ENCODE measurements around the gene RAP1B. TPM values are rescaled to one million over a fixed set of nuclear protein-coding genes. Genes with fewer than 3 reads are reported as not detected.

RAP1B gene
- total RNA-seq, 1 donor from 2014 or later, result 142 TPM

GRCh38 chr12:68641138-68641537 is 30.4 kb downstream of the RAP1B start:
- Mint-ChIP-seq H3K9me3 (no peaks in the 10 kb centered on the region), H3K27me3 (no peaks in the 10 kb centered on the region), H3K36me3 (ENCODE audit: low read depth) (peaks cover 22% of the 10 kb centered on the region), H3K4me1 (peaks cover 77% of the 10 kb centered on the region), H3K4me3 (peak overlapping the region; percentile 57), H3K27ac (peak overlapping the region; percentile 72)
- intact Hi-C loops (cut with micrococcal nuclease), result loop anchor here (1.0 to 2.0 kb wide), 2 partner anchors 9 to 282 kb away; no protein-coding TSS in a partner anchor
- TF ChIP-seq CTCF (IDR thresholded peaks at IDR 0.05), result no peak
- DNase-seq, result no peak
- POLR2A ChIA-PET, result interaction anchor here (1.0 kb wide), 1 partner anchor 190 kb away, joined by 3 read pairs; no protein-coding TSS in a partner anchor
- CTCF ChIA-PET, result no interaction called here
- ATAC-seq (ENCODE audit: low read depth), result peak; percentile 80

GRCh38 chr12:68646484-68646883 is 35.8 kb downstream of the RAP1B start:
- intact Hi-C loops (cut with micrococcal nuclease), result loop anchor here (5.0 kb wide), 1 partner anchor 34 kb away; the partner anchor contains the start of gene RAP1B
- H3K36me3 Mint-ChIP-seq (ENCODE audit: low read depth), result peaks cover 44% of the 10 kb centered on the region

GRCh38 chr12:68647507-68647906 is 36.8 kb downstream of the RAP1B start:
- ATAC-seq (ENCODE audit: low read depth) (no peak), DNase-seq (no peak)
- Mint-ChIP-seq H3K4me3 (no peak overlapping the region), H3K27me3 (no peaks in the 10 kb centered on the region), H3K4me1 (peaks cover 32% of the 10 kb centered on the region), H3K27ac (no peak overlapping the region), H3K36me3 (ENCODE audit: low read depth) (peaks cover 47% of the 10 kb centered on the region), H3K9me3 (no peaks in the 10 kb centered on the region)
- intact Hi-C loops (cut with micrococcal nuclease), result loop anchor here (5.0 kb wide), 1 partner anchor 35 kb away; the partner anchor contains the start of gene RAP1B
- no peak for TF ChIP-seq CTCF (IDR thresholded peaks at IDR 0.05)
- ChIA-PET POLR2A (interaction anchor here (0.7 kb wide), 1 partner anchor 11 kb away, joined by 3 read pairs; no protein-coding TSS in a partner anchor), CTCF (interaction anchor here (1.2 kb wide), 1 partner anchor 289 kb away, joined by 3 read pairs; no protein-coding TSS in a partner anchor)

More at GRCh38 chr12:68646484-68646883, 35.8 kb downstream of the RAP1B start:
- Mint-ChIP-seq H3K9me3 (no peaks in the 10 kb centered on the region), H3K4me1 (peaks cover 42% of the 10 kb centered on the region), H3K27ac (no peak overlapping the region), H3K4me3 (no peak overlapping the region), H3K27me3 (no peaks in the 10 kb centered on the region)
- DNase-seq (no peak), ATAC-seq (ENCODE audit: low read depth) (no peak)
- no peak for TF ChIP-seq CTCF (IDR thresholded peaks at IDR 0.05)
- POLR2A ChIA-PET, result interaction anchor here (1.1 kb wide), 1 partner anchor 315 kb away, joined by 3 read pairs; the partner anchor contains the start of gene MDM1
- CTCF ChIA-PET, result no interaction called here

DNA sequence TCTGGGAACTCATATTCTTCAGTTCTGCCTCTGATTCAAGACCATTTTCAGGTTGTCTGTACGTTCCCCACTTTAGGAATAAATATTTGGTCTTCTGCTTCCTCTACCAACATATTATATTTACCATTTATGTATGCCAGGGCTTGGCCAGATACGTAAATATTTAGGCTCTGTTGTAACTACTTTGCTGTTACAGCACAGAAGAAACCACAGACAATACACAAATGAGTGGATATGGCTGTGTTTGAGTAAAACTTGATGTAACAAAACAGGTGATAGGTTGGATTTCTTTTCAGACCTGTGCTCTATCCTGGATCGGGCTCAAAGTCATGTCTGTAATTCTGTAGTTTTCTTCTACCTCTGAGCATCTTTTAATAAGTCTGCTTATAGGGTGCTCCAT is 37.5 kb downstream of the RAP1B start:
- no peak for TF ChIP-seq CTCF (IDR thresholded peaks at IDR 0.05)
- POLR2A ChIA-PET, result no interaction called here
- intact Hi-C loops (cut with micrococcal nuclease), result loop anchor here (5.0 kb wide), 1 partner anchor 36 kb away; the partner anchor contains the start of gene RAP1B
- DNase-seq, result no peak
- no peak for ATAC-seq (ENCODE audit: low read depth)
- CTCF ChIA-PET, result interaction anchor here (1.0 to 1.2 kb wide), 2 partner anchors 289 to 332 kb away, joined by 3 read pairs; no protein-coding TSS in a partner anchor
- H3K4me3 Mint-ChIP-seq, result no peak overlapping the region
- H3K9me3 Mint-ChIP-seq, result no peaks in the 10 kb centered on the region
- peak overlapping the region; percentile 18 for H3K27ac Mint-ChIP-seq
- peaks cover 50% of the 10 kb centered on the region for H3K36me3 Mint-ChIP-seq (ENCODE audit: low read depth)
- no peaks in the 10 kb centered on the region for H3K27me3 Mint-ChIP-seq
- H3K4me1 Mint-ChIP-seq, result peaks cover 29% of the 10 kb centered on the region

DNA sequence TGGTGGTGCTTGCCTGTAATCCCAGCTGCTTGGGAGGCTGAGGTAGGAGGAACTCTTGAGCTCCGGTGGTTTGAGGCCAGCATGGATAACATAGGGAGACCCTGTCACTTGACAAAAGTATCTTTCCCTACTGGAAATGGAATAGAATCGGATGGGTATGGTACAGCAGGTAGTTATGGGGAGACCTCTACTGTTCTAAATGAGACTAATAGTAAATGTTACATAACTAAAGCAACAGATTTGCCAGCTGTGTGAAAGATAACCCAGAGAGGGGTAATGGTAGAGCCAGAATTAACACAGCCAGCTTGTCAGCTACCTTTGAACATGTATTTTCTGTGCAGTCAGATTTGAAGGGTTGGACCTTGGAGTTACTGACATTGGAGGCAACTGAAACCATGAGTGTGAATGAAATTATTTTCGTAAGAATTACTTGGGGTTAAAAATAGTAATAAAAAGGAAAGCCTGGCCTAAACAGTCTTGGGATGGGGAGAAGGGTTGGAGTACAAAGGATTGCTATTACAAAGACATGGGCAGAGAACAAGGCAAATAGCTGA is 54.4 kb downstream of the RAP1B start:
- DNase-seq, result no peak
- TF ChIP-seq CTCF (IDR thresholded peaks at IDR 0.05), result no peak
- intact Hi-C loops (cut with micrococcal nuclease), result no loop called here
- peak overlapping the region; percentile 32 for H3K27ac Mint-ChIP-seq
- no peaks in the 10 kb centered on the region for H3K9me3 Mint-ChIP-seq
- CTCF ChIA-PET, result interaction anchor here (1.1 kb wide), 1 partner anchor 306 kb away, joined by 4 read pairs; no protein-coding TSS in a partner anchor
- H3K4me3 Mint-ChIP-seq, result no peak overlapping the region
- POLR2A ChIA-PET, result interaction anchor here (1.0 kb wide), 1 partner anchor 305 kb away, joined by 3 read pairs; no protein-coding TSS in a partner anchor
- peaks cover 15% of the 10 kb centered on the region for H3K4me1 Mint-ChIP-seq
- H3K27me3 Mint-ChIP-seq, result no peaks in the 10 kb centered on the region
- ATAC-seq (ENCODE audit: low read depth), result no peak
- peaks cover 24% of the 10 kb centered on the region for H3K36me3 Mint-ChIP-seq (ENCODE audit: low read depth)

Measured in activated B cell treated with CpG ODN at 0.5 μM for 24 hours (primary cell).